ENCODE results near the gene DUSP11. TPM values are rescaled to one million over a fixed set of nuclear protein-coding genes. Genes with fewer than 3 reads are reported as not detected.

Gene DUSP11
- total and polyA plus RNA-seq, 2 of the 13 experiments (the other 11 are each of a cell fraction or from before 2014, with no cell fraction given): 30.5 to 36.2 TPM

GRCh38 chr2:73779467-73780236 is at the start of gene DUSP11 (continued):
- TF ChIP-seq ZMYM3 (CRISPR knock-in tag; IDR thresholded peaks at IDR 0.05): peak; percentile 58; the same call in 1 of the 2 replicates
- TF ChIP-seq CBFB (CRISPR knock-in tag; IDR thresholded peaks at IDR 0.05): no peak
- no peak; the same call in 1 of the 2 replicates for TF ChIP-seq WIZ (CRISPR knock-in tag; IDR thresholded peaks at IDR 0.05)
- peak; percentile 99 for TF ChIP-seq FOXA3 (CRISPR knock-in tag; IDR thresholded peaks at IDR 0.05)
- TF ChIP-seq EEA1 (CRISPR knock-in tag; IDR thresholded peaks at IDR 0.05; ENCODE audit: borderline replicate concordance): peak; percentile 77; the same call in 1 of the 2 replicates
- no peak for TF ChIP-seq ZNF652 (CRISPR knock-in tag; IDR thresholded peaks at IDR 0.05; ENCODE audit: borderline replicate concordance, low read depth)
- no peak for TF ChIP-seq ZNF646 (CRISPR knock-in tag; IDR thresholded peaks at IDR 0.05)
- TF ChIP-seq SRSF4 (IDR thresholded peaks at IDR 0.05; ENCODE audit: low read depth, low read length, poor library complexity, severe bottlenecking): no peak
- TF ChIP-seq STAT5B (CRISPR knock-in tag; IDR thresholded peaks at IDR 0.05): no peak
- TF ChIP-seq, protein P1, sequence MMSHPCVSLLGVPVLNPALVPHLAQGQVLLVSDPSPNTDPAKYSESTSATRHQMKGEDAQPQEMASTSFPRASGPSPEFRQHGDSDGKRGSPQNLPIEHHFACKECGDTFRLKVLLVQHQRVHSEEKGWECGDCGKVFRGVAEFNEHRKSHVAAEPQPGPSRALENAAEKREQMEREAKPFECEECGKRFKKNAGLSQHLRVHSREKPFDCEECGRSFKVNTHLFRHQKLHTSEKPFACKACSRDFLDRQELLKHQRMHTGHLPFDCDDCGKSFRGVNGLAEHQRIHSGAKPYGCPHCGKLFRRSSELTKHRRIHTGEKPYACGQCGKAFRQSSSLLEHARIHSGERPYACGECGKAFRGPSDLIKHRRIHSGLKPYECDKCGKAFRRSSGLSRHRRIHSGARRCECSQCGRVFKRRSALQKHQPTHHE (CRISPR knock-in tag; IDR thresholded peaks at IDR 0.05; ENCODE audit: borderline replicate concordance): peak; percentile 62; the same call in 1 of the 2 replicates
- TF ChIP-seq KDM2A (CRISPR knock-in tag; IDR thresholded peaks at IDR 0.05; ENCODE audit: borderline replicate concordance, low read depth): peak; percentile 90
- TF ChIP-seq HNRNPUL1 (IDR thresholded peaks at IDR 0.05; ENCODE audit: low read depth, low read length): no peak
- peak; percentile 60; the same call in 1 of the 2 replicates for TF ChIP-seq RELA (CRISPR knock-in tag; IDR thresholded peaks at IDR 0.05)
- TF ChIP-seq GZF1 (CRISPR knock-in tag; IDR thresholded peaks at IDR 0.05): peak; percentile 91; the same call in 1 of the 2 replicates
- no peak; the same call in none of the 2 replicates for TF ChIP-seq ZSCAN9 (CRISPR knock-in tag; IDR thresholded peaks at IDR 0.05; ENCODE audit: borderline replicate concordance)
- TF ChIP-seq, protein P2, sequence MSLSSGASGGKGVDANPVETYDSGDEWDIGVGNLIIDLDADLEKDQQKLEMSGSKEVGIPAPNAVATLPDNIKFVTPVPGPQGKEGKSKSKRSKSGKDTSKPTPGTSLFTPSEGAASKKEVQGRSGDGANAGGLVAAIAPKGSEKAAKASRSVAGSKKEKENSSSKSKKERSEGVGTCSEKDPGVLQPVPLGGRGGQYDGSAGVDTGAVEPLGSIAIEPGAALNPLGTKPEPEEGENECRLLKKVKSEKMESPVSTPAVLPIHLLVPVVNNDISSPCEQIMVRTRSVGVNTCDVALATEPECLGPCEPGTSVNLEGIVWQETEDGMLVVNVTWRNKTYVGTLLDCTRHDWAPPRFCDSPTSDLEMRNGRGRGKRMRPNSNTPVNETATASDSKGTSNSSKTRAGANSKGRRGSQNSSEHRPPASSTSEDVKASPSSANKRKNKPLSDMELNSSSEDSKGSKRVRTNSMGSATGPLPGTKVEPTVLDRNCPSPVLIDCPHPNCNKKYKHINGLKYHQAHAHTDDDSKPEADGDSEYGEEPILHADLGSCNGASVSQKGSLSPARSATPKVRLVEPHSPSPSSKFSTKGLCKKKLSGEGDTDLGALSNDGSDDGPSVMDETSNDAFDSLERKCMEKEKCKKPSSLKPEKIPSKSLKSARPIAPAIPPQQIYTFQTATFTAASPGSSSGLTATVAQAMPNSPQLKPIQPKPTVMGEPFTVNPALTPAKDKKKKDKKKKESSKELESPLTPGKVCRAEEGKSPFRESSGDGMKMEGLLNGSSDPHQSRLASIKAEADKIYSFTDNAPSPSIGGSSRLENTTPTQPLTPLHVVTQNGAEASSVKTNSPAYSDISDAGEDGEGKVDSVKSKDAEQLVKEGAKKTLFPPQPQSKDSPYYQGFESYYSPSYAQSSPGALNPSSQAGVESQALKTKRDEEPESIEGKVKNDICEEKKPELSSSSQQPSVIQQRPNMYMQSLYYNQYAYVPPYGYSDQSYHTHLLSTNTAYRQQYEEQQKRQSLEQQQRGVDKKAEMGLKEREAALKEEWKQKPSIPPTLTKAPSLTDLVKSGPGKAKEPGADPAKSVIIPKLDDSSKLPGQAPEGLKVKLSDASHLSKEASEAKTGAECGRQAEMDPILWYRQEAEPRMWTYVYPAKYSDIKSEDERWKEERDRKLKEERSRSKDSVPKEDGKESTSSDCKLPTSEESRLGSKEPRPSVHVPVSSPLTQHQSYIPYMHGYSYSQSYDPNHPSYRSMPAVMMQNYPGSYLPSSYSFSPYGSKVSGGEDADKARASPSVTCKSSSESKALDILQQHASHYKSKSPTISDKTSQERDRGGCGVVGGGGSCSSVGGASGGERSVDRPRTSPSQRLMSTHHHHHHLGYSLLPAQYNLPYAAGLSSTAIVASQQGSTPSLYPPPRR (CRISPR knock-in tag; IDR thresholded peaks at IDR 0.05; ENCODE audit: borderline replicate concordance): peak; percentile 3; the same call in 1 of the 2 replicates
- no peak for TF ChIP-seq PHB2 (IDR thresholded peaks at IDR 0.05; ENCODE audit: partially characterized antibody)
